IPS-15b (cell line): ENCODE results near the gene SLC9A2.

ENCODE experiments used
- H3K27me3 ChIP-seq: one replicate; pipeline ENCODE4 v1.6.1; 2013; ENCODE audit warnings: low read length; ENCODE audit not compliant: control insufficient read depth, insufficient read depth
- H3K36me3 ChIP-seq: one replicate; pipeline ENCODE4 v1.6.1; 2013; ENCODE audit warnings: low read length; ENCODE audit not compliant: control insufficient read depth, insufficient read depth
- H3K4me1 ChIP-seq: one replicate; pipeline ENCODE4 v1.6.1; 2013; ENCODE audit warnings: mild to moderate bottlenecking, low read length; ENCODE audit not compliant: control insufficient read depth, insufficient read depth
- H3K4me3 ChIP-seq: one replicate; pipeline ENCODE4 v1.5.1; 2013; ENCODE audit warnings: low read depth, low read length
- H3K9ac ChIP-seq: one replicate; pipeline ENCODE4 v1.6.1; 2013; ENCODE audit warnings: low read depth, mild to moderate bottlenecking, low read length
- H3K9me3 ChIP-seq: one replicate; pipeline ENCODE4 v1.6.1; 2013; ENCODE audit warnings: mild to moderate bottlenecking, low read length; ENCODE audit not compliant: control insufficient read depth, insufficient read depth

Gene SLC9A2, protein sequence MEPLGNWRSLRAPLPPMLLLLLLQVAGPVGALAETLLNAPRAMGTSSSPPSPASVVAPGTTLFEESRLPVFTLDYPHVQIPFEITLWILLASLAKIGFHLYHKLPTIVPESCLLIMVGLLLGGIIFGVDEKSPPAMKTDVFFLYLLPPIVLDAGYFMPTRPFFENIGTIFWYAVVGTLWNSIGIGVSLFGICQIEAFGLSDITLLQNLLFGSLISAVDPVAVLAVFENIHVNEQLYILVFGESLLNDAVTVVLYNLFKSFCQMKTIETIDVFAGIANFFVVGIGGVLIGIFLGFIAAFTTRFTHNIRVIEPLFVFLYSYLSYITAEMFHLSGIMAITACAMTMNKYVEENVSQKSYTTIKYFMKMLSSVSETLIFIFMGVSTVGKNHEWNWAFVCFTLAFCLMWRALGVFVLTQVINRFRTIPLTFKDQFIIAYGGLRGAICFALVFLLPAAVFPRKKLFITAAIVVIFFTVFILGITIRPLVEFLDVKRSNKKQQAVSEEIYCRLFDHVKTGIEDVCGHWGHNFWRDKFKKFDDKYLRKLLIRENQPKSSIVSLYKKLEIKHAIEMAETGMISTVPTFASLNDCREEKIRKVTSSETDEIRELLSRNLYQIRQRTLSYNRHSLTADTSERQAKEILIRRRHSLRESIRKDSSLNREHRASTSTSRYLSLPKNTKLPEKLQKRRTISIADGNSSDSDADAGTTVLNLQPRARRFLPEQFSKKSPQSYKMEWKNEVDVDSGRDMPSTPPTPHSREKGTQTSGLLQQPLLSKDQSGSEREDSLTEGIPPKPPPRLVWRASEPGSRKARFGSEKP

DNA sequence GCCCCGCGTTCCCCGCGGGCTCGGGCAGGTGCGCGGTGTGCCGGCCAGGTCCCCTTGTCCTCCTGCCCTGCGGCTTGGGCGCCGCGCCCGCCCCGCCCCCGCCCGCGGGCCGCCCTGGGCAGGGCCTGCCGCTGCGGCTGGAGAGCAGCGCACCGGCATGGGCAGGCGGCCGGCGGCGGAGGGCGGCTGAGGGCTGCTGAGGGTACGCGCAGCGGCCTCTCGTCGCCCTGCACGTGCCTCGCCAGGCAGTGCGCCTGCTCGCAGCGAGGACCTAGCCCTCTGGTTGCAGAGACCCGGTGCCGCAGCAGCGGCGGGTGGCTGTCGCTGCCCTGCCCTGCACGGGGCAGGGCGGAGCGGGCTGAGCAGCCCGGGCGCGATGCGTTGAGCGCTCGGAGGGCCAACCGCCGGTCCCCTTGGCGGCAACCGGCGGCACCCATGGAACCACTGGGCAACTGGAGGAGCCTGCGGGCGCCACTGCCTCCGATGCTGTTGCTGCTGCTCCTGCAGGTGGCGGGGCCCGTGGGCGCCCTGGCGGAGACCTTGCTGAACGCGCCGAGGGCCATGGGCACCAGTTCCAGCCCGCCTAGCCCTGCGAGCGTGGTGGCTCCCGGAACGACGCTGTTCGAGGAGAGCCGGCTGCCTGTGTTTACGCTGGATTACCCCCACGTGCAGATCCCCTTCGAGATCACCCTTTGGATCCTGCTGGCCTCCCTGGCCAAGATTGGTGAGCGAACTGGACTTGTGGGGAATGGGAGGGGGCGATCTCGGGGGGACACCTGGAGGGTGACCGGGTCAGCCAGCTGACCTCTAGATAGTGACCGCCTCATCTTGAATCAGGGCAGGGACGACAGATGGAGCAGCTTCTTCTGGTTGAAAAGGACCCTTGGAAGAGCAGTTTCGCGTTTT is at the start of gene SLC9A2:
Gene SLC9A2 (plus strand): TSS at position 140 of the 906 bp plus-strand sequence. CDS start 296 bp downstream, at position 436.
- H3K27me3 ChIP-seq, result peaks cover 51% of the 10 kb centered on the region
- no peaks in the 10 kb centered on the region for H3K36me3 ChIP-seq
- H3K4me1 ChIP-seq, result no peaks in the 10 kb centered on the region
- H3K9ac ChIP-seq, result no peak within 1 kb of the TSS
- H3K4me3 ChIP-seq, result peak within 1 kb of the TSS; percentile 60
- H3K9me3 ChIP-seq, result no peaks in the 10 kb centered on the region

DNA sequence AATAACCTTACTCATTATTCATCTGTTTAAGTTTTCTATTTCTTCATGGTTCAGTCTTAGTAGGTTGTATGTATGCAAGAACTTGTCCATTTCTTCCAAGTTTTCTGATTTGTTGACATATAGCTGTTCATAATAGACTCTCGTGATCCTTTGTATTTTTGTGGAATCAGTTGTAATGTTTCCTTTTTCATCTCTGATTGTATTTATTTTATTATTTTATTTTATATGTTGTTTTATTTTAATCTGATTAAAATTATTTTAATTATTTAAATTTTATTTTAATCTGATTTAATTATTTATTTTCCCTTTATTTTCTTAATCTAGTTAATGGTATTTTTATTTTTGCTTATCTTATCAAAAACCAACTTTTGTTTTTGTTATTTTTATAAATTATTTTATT is 43.5 kb upstream of the SLC9A2 start:
- H3K36me3 ChIP-seq, result no peaks in the 10 kb centered on the region
- no peaks in the 10 kb centered on the region for H3K27me3 ChIP-seq
- no peak overlapping the region for H3K9ac ChIP-seq
- H3K9me3 ChIP-seq, result no peaks in the 10 kb centered on the region
- peaks cover 2% of the 10 kb centered on the region for H3K4me1 ChIP-seq
- H3K4me3 ChIP-seq, result no peak overlapping the region

DNA sequence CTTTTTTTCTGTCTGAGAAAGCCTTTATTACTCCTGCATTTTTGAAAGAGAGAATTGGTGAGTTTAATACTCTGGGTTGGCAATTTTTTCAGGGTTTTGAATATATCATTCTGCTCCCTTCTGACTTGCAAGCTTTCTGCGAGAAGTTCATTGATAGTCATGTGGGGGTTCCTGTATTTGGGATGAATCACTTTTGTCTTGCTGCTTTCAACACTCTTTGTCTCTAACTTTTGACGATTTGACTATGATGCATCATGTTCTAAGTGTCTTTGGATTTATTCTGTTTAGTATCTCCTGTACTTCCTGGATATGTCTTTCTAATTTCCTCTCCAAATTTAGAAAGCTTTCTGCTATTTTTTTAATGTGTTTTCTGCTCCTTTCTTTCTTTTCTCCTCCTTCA is 41.0 kb upstream of the SLC9A2 start:
- no peaks in the 10 kb centered on the region for H3K27me3 ChIP-seq
- no peaks in the 10 kb centered on the region for H3K36me3 ChIP-seq

DNA sequence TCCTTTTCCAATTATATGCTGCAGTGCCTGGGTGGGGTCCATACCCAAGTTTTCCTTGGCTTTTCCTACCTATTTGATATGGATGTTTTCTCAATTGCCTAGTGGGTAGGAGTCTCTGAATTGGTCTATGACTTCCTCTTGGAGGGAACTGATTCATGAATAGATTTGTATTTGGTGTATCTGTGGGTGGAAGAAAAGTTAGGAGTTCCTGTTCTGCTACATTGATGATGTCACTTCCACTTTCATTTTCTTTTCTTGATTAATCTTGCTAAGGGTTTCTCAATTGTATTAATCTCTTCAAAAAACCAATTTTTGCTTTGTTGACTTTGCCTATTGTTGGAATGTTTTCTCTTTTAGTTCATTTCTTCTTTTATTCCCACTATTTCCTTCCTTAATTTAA is 37.4 kb upstream of the SLC9A2 start:
- H3K4me3 ChIP-seq, result no peak overlapping the region
- H3K9ac ChIP-seq, result no peak overlapping the region
- no peaks in the 10 kb centered on the region for H3K27me3 ChIP-seq
- H3K36me3 ChIP-seq, result no peaks in the 10 kb centered on the region
- no peaks in the 10 kb centered on the region for H3K9me3 ChIP-seq
- peaks cover 12% of the 10 kb centered on the region for H3K4me1 ChIP-seq

More for the DNA sequence above, 41.0 kb upstream of the SLC9A2 start:
- H3K9ac ChIP-seq, result no peak overlapping the region
- H3K9me3 ChIP-seq, result no peaks in the 10 kb centered on the region
- H3K4me3 ChIP-seq, result no peak overlapping the region
- H3K4me1 ChIP-seq, result peaks cover 2% of the 10 kb centered on the region

DNA sequence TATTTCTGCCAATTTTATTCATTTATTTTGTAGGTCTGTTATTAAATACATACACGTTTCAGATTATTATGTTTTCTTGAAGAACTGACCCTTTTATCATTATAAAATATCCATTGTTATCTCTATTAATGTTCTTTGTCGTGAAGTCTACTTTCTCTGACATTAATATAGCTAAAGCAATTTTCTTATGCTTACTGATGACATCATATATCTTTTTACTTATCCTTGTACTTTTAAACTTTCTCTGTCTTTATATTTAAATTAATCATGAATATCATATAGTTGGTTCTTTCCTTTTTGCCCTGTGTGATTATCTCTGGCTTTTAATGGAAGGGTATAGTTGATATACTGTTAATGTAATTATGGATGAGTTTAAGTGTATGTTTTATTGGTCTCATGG is 36.5 kb upstream of the SLC9A2 start:
- H3K36me3 ChIP-seq, result no peaks in the 10 kb centered on the region
- H3K4me1 ChIP-seq, result peaks cover 11% of the 10 kb centered on the region
- no peaks in the 10 kb centered on the region for H3K27me3 ChIP-seq
- H3K4me3 ChIP-seq, result no peak overlapping the region
- H3K9me3 ChIP-seq, result no peaks in the 10 kb centered on the region
- H3K9ac ChIP-seq, result no peak overlapping the region

DNA sequence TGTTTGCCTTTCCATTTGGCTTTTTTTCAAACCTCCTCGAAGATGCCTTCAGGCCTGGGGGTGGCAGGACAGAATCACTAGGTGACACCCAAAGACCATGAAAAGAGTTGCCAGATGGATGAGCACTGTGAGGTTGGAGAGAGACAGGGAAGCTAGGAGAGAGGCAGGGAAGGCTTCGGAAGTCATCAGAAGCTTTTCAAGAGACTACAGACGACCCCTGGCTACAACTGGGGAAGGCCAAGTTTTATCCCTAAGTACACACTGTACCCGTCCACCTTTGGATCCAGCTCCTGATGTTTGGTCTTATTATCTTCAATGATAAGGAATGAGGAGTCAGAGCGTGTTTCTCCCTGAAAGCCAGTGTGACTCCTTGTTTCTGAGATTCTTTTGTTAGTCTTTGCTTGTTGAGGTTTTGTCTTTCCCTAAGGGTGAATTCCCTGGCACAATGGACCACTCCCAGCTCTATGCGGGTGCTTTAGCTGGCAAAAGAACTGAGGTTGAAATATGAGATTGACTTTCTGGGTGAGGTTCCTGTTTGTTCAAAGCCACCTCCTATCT is 33.4 kb upstream of the SLC9A2 start:
- no peaks in the 10 kb centered on the region for H3K27me3 ChIP-seq
- H3K4me3 ChIP-seq, result no peak overlapping the region
- no peak overlapping the region for H3K9ac ChIP-seq
- no peaks in the 10 kb centered on the region for H3K36me3 ChIP-seq
- H3K9me3 ChIP-seq, result no peaks in the 10 kb centered on the region
- H3K4me1 ChIP-seq, result peaks cover 10% of the 10 kb centered on the region

DNA sequence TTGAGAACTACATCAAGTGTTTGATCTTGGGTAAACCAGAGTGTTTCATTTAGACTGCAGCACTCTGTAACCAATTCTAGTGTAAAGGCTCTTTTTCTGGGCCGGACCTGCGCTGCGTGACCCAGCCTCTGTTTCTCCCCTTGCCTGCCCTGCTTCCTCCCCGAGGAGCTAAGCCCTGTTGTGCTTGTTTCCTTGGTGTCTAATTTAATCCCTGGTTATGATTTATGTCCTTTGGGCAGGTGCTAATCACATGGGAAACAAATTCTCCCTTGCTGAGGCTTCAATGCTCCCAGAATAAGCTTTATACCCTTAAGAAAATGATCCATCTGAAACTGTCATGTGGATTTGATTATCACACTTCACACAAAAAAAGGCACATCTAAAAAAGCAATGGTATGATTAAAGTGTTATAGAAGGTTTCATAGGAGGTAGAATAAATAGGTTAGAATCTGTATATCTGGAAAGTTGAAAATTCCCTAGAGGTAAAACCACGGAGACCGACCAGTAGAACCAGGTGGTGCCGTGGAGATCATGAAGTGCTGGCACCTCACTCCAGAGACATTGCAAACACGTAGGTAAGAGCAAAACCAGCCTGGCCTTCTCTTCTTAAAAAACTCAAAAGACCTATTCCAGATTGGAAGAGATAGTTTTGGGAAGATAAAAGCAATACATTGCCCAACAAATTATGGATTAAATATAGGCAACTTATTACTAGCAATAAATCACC is 31.0 kb upstream of the SLC9A2 start:
- Histone ChIP-seq H3K27me3 (no peaks in the 10 kb centered on the region), H3K36me3 (no peaks in the 10 kb centered on the region), H3K4me1 (peaks cover 10% of the 10 kb centered on the region)

DNA sequence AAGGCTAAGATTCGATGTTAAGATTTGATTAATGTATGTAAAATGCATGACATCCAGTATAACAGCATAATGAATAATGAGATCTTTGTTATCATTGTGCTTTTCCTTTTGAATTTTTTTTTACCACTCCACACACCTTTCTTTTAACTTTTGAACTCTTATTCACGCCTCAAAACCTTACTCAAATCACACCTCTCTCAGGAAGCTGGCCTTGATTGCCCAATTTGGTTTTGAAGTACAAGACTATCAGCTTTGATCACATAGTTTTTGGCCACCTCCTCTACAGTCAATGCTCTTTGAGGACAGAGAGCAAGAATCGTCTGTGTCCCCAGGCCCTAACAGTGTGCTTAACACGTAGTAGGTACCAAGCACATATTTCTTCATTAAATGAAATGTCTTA is 29.9 kb upstream of the SLC9A2 start:
- H3K9ac ChIP-seq, result no peak overlapping the region
- H3K36me3 ChIP-seq, result no peaks in the 10 kb centered on the region
- no peaks in the 10 kb centered on the region for H3K27me3 ChIP-seq
- no peak overlapping the region for H3K4me3 ChIP-seq
- H3K4me1 ChIP-seq, result peaks cover 10% of the 10 kb centered on the region
- no peaks in the 10 kb centered on the region for H3K9me3 ChIP-seq

More for the DNA sequence above, 31.0 kb upstream of the SLC9A2 start:
- no peak overlapping the region for H3K4me3 ChIP-seq
- H3K9ac ChIP-seq, result no peak overlapping the region
- H3K9me3 ChIP-seq, result no peaks in the 10 kb centered on the region

DNA sequence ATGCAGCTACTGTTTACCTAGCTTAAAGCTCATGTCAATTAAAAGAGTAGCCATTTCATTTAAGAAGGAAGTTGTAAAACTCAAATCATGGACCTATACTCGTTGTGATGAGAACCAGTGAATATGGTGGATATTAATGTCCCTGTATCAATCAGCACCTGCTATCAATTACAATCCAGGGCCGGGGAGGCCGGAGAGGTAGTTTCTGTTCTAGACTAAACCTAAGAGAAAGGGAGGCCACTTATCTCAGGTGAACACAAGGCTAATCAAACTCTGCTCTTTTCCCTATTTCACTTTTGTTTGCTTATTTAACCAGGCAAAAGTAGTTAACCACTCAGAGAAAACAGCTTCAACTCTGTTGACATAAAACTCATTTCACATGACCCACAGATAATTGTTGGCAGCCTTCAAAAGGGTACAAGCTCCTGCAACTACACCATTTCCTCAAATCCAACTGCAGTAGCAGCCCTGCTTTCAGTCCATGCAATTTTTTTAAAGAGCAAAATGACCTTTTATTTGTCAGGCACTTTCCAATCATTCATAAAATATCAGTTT is 27.8 kb upstream of the SLC9A2 start:
- no peaks in the 10 kb centered on the region for H3K36me3 ChIP-seq
- no peak overlapping the region for H3K4me3 ChIP-seq
- no peaks in the 10 kb centered on the region for H3K27me3 ChIP-seq
- H3K4me1 ChIP-seq, result peaks cover 2% of the 10 kb centered on the region
- H3K9me3 ChIP-seq, result no peaks in the 10 kb centered on the region
- no peak overlapping the region for H3K9ac ChIP-seq

DNA sequence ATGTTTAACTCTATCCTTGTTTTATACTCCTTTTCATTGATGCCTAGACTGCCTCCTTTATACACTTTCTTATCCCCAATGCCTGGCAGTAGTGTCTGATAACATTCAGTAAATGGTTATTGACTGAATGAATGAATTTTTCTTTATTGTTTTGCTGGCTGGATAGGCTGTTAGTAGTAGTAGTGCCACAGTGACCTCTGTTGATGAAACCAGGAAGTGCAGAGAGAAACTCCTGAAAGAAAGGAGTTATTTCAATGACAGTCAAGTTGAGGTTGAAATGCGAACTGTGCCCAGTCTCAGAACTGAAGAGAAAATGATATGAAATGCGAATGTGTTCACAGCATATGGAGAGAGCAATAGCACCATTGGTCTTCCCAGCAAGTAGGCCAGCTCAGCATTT is 26.8 kb upstream of the SLC9A2 start:
- Histone ChIP-seq H3K4me3 (no peak overlapping the region), H3K36me3 (no peaks in the 10 kb centered on the region), H3K9me3 (no peaks in the 10 kb centered on the region), H3K9ac (no peak overlapping the region), H3K4me1 (no peaks in the 10 kb centered on the region), H3K27me3 (no peaks in the 10 kb centered on the region)
